ENCODE data around the gene SSRP1.

GRCh38 chr11:57358991-57359390, 23.3 kb upstream of the SSRP1 start:
- no peak for TF ChIP-seq CTCF (IDR thresholded peaks at IDR 0.05)
- no peak for TF ChIP-seq POLR2A (IDR thresholded peaks at IDR 0.05)

Measured in uterus (tissue), 2 donors.